22Rv1 (cell line): ENCODE results near the gene PLCB1.

Source experiments
- H3K27ac ChIP-seq: fragments of 450-650 bp; 2 replicates; pipeline ENCODE4 v1.5.1; 2017
- CTCF ChIP-seq: fragments of 450-650 bp; IDR thresholded peaks from 2 replicates; pipeline ENCODE4 v1.5.1; 2017; ENCODE audit warnings: mild to moderate bottlenecking
- ZFX ChIP-seq: fragments of 450-650 bp; IDR thresholded peaks from 2 replicates; pipeline ENCODE4 v1.6.1; 2017; ENCODE audit warnings: antibody characterized with exemption, borderline replicate concordance

PLCB1 gene

GRCh38 chr20:8097307-8097706 is 34.8 kb upstream of the PLCB1 start:
- TF ChIP-seq ZFX = no peak
- no peak for TF ChIP-seq CTCF
- no peak overlapping the region for H3K27ac ChIP-seq

- no peak overlapping the region for H3K27ac ChIP-seq
- TF ChIP-seq CTCF = no peak
- TF ChIP-seq ZFX = no peak
These were observed 27.8 kb upstream of the PLCB1 start for GRCh38 chr20:8104252-8104651.

GRCh38 chr20:8114612-8115011 is 17.5 kb upstream of the PLCB1 start:
- H3K27ac ChIP-seq = peak overlapping the region; percentile 62

GRCh38 chr20:8115436-8115835 is 16.6 kb upstream of the PLCB1 start:
- no peak for TF ChIP-seq ZFX
- TF ChIP-seq CTCF = no peak
- H3K27ac ChIP-seq = no peak overlapping the region

- TF ChIP-seq CTCF = no peak
- no peak for TF ChIP-seq ZFX
- H3K27ac ChIP-seq = no peak overlapping the region
These were observed 15.8 kb upstream of the PLCB1 start for GRCh38 chr20:8116067-8116811.

- H3K27ac ChIP-seq = no peak overlapping the region
- TF ChIP-seq CTCF (no peak), ZFX (no peak)
These were observed 14.4 kb upstream of the PLCB1 start for GRCh38 chr20:8117636-8118035.

GRCh38 chr20:8118039-8118438 is 14.0 kb upstream of the PLCB1 start:
- TF ChIP-seq ZFX = no peak
- H3K27ac ChIP-seq = no peak overlapping the region

GRCh38 chr20:8118760-8119159 is 13.3 kb upstream of the PLCB1 start:
- H3K27ac ChIP-seq = no peak overlapping the region
- no peak for TF ChIP-seq ZFX
- TF ChIP-seq CTCF = no peak
